Adrenal gland (tissue), 12 donors: ENCODE data around the gene MSANTD2. TPM values are rescaled to one million over a fixed set of nuclear protein-coding genes. Genes with fewer than 3 reads are reported as not detected.

Experiments
- DNase-seq, 7 donors: peaks; one replicate each; pipeline ENCODE4 v3.0.0-alpha.2; 2019 to 2020
- H3K27ac ChIP-seq, 5 donors: fragments of 200-600 bp; sonication (generic) in 4 of 5; 1 replicate in 3 of 5; 2 replicates in 2 of 5; pipeline versions ENCODE4 v1.5.1 to v1.8.0; 2016 to 2020; ENCODE audit warnings: mild to moderate bottlenecking in 1 of 5
- H3K27me3 ChIP-seq: fragments of 200-600 bp; 2 replicates; pipeline ENCODE4 v1.8.0; 2021
- H3K36me3 ChIP-seq, 2 donors: fragments of 200-600 bp; replicated peaks in 1 of 2; 1 replicate in 1 of 2; 2 replicates in 1 of 2; pipeline versions ENCODE4 v1.5.1 to v1.8.0; 2018 to 2022
- H3K4me1 ChIP-seq, 2 donors: fragments of 200-600 bp; replicated peaks in 1 of 2; 1 replicate in 1 of 2; 2 replicates in 1 of 2; pipeline versions ENCODE4 v1.5.1 to v1.8.0; 2018 to 2021
- H3K4me3 ChIP-seq, 4 donors: fragments of 200-600 bp; sonication (generic) in 3 of 4; one replicate each; pipeline ENCODE4 v1.5.1; 2016 to 2018
- H3K9me3 ChIP-seq, 3 donors: fragments of 200-600 bp; sonication (generic) in 1 of 3; replicated peaks in 1 of 3; 1 replicate in 2 of 3; 2 replicates in 1 of 3; pipeline versions ENCODE4 v1.5.1 to v1.8.0; 2016 to 2021
- POLR2A ChIP-seq, 2 donors: fragments of 450-650 bp; IDR thresholded peaks; one replicate each; pipeline ENCODE4 v1.6.1; 2017; ENCODE audit warnings: antibody characterized with exemption in 2 of 2, mild to moderate bottlenecking in 2 of 2, moderate library complexity in 1 of 2
- WGBS, 4 donors: extraction: QIAGEN DNeasy Blood & Tissue Kit in 2 of 4; methylation state at CpG; one replicate each; pipeline versions ENCODE4 v1.1.5 to v1.1.7; 2013 to 2017; 5-methylcytosine and 5-hydroxymethylcytosine counted together
- intact Hi-C, 2 donors: fragments of 100-400 bp; cut with DNase I; formaldehyde crosslinking; loops; one replicate each; pipeline versions ENCODE4 v1.14.1 to v1.15.0; 2022 to 2023
- polyA plus RNA-seq, 3 donors: library from polyadenylated mRNA; stranded (reverse); fragments of 200-250 nt in 2 of 3; fragments of 350-450 nt in 1 of 3; fragmentation: Illumina TruSeq in 1 of 3; extraction: RNeasy Lipid Tissue Mini Kit (QIAGEN cat#74804) in 1 of 3; gene quantifications; one replicate each; pipeline ENCODE4 v1.2.3, GENCODE V29; 2013 to 2014
- total RNA-seq, 9 donors: library from RNA; depleted of rRNA in 4 of 9; stranded (reverse); fragments of >200 nt in 4 of 9; fragments of 120-200 nt in 1 of 9; fragmentation: NEBNext Ultra II Directional in 1 of 9; extraction: Animal tissue kit (Norgen Biotek cat#: 25700) in 1 of 9; gene quantifications; one replicate each; pipeline versions ENCODE4 v1.1.0 to v1.2.4, GENCODE V29; 2013 to 2023
- TF ChIP-seq, protein P1 (sequence below), 6 experiments: fragments of 450-650 bp in 4 of 6; fragments of 200-600 bp in 2 of 6; sonication (generic) in 1 of 6; IDR thresholded peaks; 1 replicate in 5 of 6; 2 replicates in 1 of 6; pipeline versions ENCODE4 v1.5.1 to v1.8.0; 2016 to 2021; ENCODE audit warnings: antibody characterized with exemption in 6 of 6, mild to moderate bottlenecking in 2 of 6, moderate library complexity in 1 of 6
- donor health status: healthy with polysubstance abuse.
- donor health status: Bipolar disorder and iron deficiency.
- donor health status: DM: yes; HTN: yes; CAD: no.
- donor health status: DM: no; HTN: no; CAD: no.
- donor health status: DM: no; HTN: no; CAD: no.
- donor health status: DM: yes; HTN: yes; CAD: no.

MSANTD2 gene
- total and polyA plus RNA-seq, 12 donors, result 4.4 to 16.8 (median 9.7) TPM

DNA sequence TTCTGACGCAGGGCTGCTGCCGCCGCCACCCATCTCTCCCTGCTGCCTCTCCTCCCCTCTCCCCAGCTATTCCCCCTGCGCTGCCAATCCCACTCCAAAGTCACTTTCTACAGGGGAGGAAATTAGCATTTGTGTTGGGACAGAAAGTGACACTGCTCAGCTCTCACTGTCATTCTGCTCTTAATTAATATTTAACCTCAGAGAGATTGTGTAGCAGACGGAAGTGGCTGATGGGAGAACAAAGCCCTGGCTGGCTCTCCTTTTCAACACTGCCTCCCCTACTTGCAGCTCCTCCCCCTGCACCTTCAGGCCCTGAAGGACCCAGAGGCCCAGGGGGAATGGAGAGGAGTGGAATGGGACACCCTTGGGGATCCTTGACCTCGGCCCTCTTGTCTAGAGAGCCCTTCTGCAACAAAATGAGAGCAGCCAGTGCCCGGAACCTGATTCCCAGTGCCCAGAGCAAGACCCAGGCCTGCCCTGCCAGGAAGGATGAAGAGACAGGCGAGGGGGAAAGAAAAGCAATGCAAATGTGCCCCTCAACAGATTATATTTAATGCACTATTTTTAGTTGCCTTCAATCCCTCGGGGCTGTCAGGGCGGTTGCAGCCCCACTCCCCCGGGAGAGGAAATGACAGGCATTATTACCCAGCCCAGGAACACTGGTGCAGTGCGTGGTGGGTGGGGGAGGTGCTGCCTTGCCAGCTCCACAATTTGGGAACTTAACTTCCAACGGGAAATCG, 75.1 kb downstream of the MSANTD2 start:
- WGBS, 4 donors, result 34 to 45% (median 39%) methylated on average over 14 of the region's 14 CpGs
- H3K27me3 ChIP-seq, result peaks cover 4% of the 10 kb centered on the region
- no peak overlapping the region for H3K27ac ChIP-seq
- peaks cover 0 to 9% of the 10 kb centered on the region in 2 donors for H3K4me1 ChIP-seq
- intact Hi-C loops, result no loop called here
- no peaks in the 10 kb centered on the region for H3K36me3 ChIP-seq
- TF ChIP-seq, protein P1, sequence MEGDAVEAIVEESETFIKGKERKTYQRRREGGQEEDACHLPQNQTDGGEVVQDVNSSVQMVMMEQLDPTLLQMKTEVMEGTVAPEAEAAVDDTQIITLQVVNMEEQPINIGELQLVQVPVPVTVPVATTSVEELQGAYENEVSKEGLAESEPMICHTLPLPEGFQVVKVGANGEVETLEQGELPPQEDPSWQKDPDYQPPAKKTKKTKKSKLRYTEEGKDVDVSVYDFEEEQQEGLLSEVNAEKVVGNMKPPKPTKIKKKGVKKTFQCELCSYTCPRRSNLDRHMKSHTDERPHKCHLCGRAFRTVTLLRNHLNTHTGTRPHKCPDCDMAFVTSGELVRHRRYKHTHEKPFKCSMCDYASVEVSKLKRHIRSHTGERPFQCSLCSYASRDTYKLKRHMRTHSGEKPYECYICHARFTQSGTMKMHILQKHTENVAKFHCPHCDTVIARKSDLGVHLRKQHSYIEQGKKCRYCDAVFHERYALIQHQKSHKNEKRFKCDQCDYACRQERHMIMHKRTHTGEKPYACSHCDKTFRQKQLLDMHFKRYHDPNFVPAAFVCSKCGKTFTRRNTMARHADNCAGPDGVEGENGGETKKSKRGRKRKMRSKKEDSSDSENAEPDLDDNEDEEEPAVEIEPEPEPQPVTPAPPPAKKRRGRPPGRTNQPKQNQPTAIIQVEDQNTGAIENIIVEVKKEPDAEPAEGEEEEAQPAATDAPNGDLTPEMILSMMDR (IDR thresholded peaks at IDR 0.05), result no peak
- TF ChIP-seq POLR2A (IDR thresholded peaks at IDR 0.05), result no peak
- no peak overlapping the region for H3K4me3 ChIP-seq
- no peaks in the 10 kb centered on the region for H3K9me3 ChIP-seq
- no peak for DNase-seq

DNA sequence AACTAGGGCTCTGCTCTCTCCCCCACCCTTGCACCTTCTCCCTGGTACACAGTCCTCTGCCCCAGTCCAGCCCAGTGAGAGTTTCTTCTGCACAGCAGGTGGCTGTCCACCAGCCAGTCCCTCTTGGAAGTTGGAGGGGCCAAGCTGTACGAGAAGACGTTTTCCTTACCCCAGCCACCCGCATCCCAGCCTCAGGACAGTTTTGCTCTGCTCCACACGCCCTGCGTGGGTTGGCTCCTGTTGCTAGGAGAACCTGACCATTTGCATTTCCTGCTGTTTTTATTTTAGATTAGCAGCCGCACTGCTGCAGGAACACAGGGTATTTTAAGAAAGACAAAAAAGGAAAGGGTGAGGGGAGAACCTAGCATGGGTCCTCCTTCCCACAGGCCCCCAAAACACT, 78.0 kb downstream of the MSANTD2 start:
- TF ChIP-seq POLR2A (IDR thresholded peaks at IDR 0.05), result no peak
- TF ChIP-seq, protein P1 (IDR thresholded peaks at IDR 0.05), result no peak
- intact Hi-C loops, result no loop called here

DNA sequence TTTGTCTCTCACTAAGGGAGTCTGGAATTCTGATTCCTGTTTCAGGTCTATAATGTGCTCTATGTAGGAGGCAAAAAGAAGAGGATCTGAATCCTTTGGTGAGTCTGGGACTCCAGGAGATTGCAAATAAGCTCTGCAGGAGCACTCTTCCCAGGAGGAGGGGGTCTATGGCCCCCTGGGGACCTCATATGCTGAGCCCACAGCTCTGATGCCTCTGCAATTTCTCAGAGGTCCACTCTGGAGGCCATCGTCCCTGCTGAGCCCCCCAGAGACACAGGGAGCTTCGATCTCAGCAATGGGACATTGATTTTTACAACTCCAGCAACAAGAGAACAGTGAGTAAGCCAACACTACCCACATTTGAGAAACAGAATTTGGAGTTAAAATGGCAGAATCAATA, 80.7 kb downstream of the MSANTD2 start:
- Histone ChIP-seq H3K9me3 (no peaks in the 10 kb centered on the region), H3K36me3 (no peaks in the 10 kb centered on the region), H3K4me3 (no peak overlapping the region), H3K27me3 (peaks cover 14% of the 10 kb centered on the region), H3K4me1 (peaks cover 5 to 12% of the 10 kb centered on the region in 2 donors), H3K27ac (no peak overlapping the region)
- no peak for TF ChIP-seq POLR2A (IDR thresholded peaks at IDR 0.05)
- intact Hi-C loops, result no loop called here
- 30 to 48% (median 40%) methylated on average over 2 of the region's 2 CpGs for WGBS, 4 donors
- no peak for DNase-seq

More for the DNA sequence above, 78.0 kb downstream of the MSANTD2 start:
- 33 to 42% (median 36%) methylated on average over 4 to 6 of the region's 6 CpGs for WGBS, 4 donors
- Histone ChIP-seq H3K36me3 (no peaks in the 10 kb centered on the region), H3K4me3 (no peak overlapping the region), H3K27me3 (peaks cover 14% of the 10 kb centered on the region), H3K27ac (no peak overlapping the region), H3K9me3 (no peaks in the 10 kb centered on the region), H3K4me1 (peaks cover 5 to 21% of the 10 kb centered on the region in 2 donors)
- no peak for DNase-seq

DNA sequence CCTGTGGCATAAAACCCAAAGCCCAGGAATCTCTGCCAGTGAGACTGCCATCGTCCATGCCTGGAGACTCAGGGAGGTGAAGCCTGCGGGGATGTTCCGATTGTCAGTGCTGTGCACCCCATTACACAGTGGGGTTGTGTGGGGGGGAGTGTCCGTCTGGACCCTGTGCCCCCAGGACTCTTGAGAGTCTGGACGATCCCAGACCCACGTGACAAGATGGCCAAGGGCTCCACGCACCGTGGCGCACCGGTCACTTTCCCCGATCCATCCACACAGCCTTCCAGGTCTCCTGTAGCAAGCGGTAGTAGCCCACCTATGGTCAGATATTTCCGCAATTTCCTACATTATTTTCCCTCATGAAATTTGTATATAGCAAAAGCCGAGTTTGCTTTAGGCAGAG, 81.4 kb downstream of the MSANTD2 start:
- H3K27me3 ChIP-seq, result peaks cover 14% of the 10 kb centered on the region
- no peak for TF ChIP-seq POLR2A (IDR thresholded peaks at IDR 0.05)
- TF ChIP-seq, protein P1 (IDR thresholded peaks at IDR 0.05), result no peak
- H3K9me3 ChIP-seq, result no peaks in the 10 kb centered on the region
- intact Hi-C loops, result no loop called here
- no peaks in the 10 kb centered on the region for H3K36me3 ChIP-seq
- DNase-seq, result no peak
- 39 to 45% (median 40%) methylated on average over 13 to 14 of the region's 14 CpGs for WGBS, 4 donors
- peak overlapping the region in 1 of 4 donors; percentile 33 for H3K4me3 ChIP-seq
- peaks cover 5 to 12% of the 10 kb centered on the region in 2 donors for H3K4me1 ChIP-seq
- no peak overlapping the region for H3K27ac ChIP-seq
